HUES6 (cell line): ENCODE data around the gene ROBO3.

ENCODE experiments used
- H3K27ac ChIP-seq: 2 replicates; pipeline ENCODE4 v1.7.0; 2013; ENCODE audit warnings: low read depth, mild to moderate bottlenecking, low read length, inconsistent platforms
- H3K27me3 ChIP-seq: 2 replicates; pipeline ENCODE4 v1.6.1; 2013; ENCODE audit warnings: low read length; ENCODE audit not compliant: control insufficient read depth, insufficient read depth
- H3K36me3 ChIP-seq: 2 replicates; pipeline ENCODE4 v1.6.1; 2013; ENCODE audit warnings: low read length; ENCODE audit not compliant: control insufficient read depth, insufficient read depth
- H3K4me1 ChIP-seq: 2 replicates; pipeline ENCODE4 v1.6.1; 2013; ENCODE audit warnings: low read length; ENCODE audit not compliant: control insufficient read depth, insufficient read depth
- H3K4me3 ChIP-seq: 2 replicates; pipeline ENCODE4 v1.5.1; 2013; ENCODE audit warnings: low read depth, low read length
- H3K9ac ChIP-seq: one replicate; pipeline ENCODE4 v1.6.1; 2013; ENCODE audit warnings: mild to moderate bottlenecking, low read length
- H3K9me3 ChIP-seq: 2 replicates; pipeline ENCODE4 v1.6.1; 2013; ENCODE audit warnings: low read depth, low read length; ENCODE audit not compliant: control insufficient read depth, insufficient read depth

The ROBO3 gene

GRCh38 chr11:124886978-124887666 is 21.9 kb downstream of the ROBO3 start:
- Histone ChIP-seq H3K9ac (no peak overlapping the region), H3K9me3 (no peaks in the 10 kb centered on the region), H3K36me3 (no peaks in the 10 kb centered on the region), H3K27me3 (peaks cover 36% of the 10 kb centered on the region), H3K4me1 (no peaks in the 10 kb centered on the region), H3K27ac (no peak overlapping the region), H3K4me3 (no peak overlapping the region)

- no peak overlapping the region for H3K27ac ChIP-seq
- H3K4me1 ChIP-seq = no peaks in the 10 kb centered on the region
- H3K4me3 ChIP-seq = no peak overlapping the region
- H3K9me3 ChIP-seq = no peaks in the 10 kb centered on the region
- H3K36me3 ChIP-seq = no peaks in the 10 kb centered on the region
- peaks cover 41% of the 10 kb centered on the region for H3K27me3 ChIP-seq
- H3K9ac ChIP-seq = no peak overlapping the region
These were observed 22.4 kb downstream of the ROBO3 start for GRCh38 chr11:124887667-124888013.

- H3K4me1 ChIP-seq = no peaks in the 10 kb centered on the region
These were observed 24.2 kb downstream of the ROBO3 start for GRCh38 chr11:124889191-124890091.

DNA sequence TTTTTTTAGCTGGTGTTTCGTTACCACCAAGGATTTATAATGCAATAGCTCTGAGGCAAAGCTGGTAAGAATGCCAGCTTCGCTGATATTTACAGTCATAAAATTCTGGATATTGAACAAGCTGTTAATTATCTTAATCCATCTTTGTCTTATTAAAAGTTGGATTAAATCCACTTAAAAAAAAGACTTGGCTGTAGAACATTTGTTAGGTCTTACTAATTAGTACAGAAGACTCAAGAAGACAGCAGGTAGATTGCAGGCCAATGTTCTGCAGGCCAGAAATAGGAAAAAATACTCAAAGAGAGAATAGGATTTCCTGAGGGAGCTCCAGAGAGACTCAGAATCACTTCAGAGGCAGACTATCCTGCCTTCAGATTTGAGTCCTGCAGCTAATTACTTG is 24.9 kb downstream of the ROBO3 start:
- H3K9me3 ChIP-seq = no peaks in the 10 kb centered on the region
- H3K27ac ChIP-seq = no peak overlapping the region
- H3K4me3 ChIP-seq = no peak overlapping the region
- H3K27me3 ChIP-seq = peaks cover 46% of the 10 kb centered on the region
- H3K36me3 ChIP-seq = no peaks in the 10 kb centered on the region
- H3K9ac ChIP-seq = no peak overlapping the region
- no peaks in the 10 kb centered on the region for H3K4me1 ChIP-seq

More at GRCh38 chr11:124889191-124890091, 24.2 kb downstream of the ROBO3 start:
- H3K9ac ChIP-seq = no peak overlapping the region
- H3K4me3 ChIP-seq = no peak overlapping the region
- H3K27me3 ChIP-seq = peaks cover 46% of the 10 kb centered on the region
- H3K36me3 ChIP-seq = no peaks in the 10 kb centered on the region
- no peaks in the 10 kb centered on the region for H3K9me3 ChIP-seq
- no peak overlapping the region for H3K27ac ChIP-seq

GRCh38 chr11:124890683-124891372 is 25.6 kb downstream of the ROBO3 start:
- Histone ChIP-seq H3K4me3 (no peak overlapping the region), H3K9me3 (no peaks in the 10 kb centered on the region), H3K36me3 (no peaks in the 10 kb centered on the region), H3K4me1 (no peaks in the 10 kb centered on the region), H3K27me3 (peaks cover 46% of the 10 kb centered on the region), H3K9ac (no peak overlapping the region), H3K27ac (no peak overlapping the region)

DNA sequence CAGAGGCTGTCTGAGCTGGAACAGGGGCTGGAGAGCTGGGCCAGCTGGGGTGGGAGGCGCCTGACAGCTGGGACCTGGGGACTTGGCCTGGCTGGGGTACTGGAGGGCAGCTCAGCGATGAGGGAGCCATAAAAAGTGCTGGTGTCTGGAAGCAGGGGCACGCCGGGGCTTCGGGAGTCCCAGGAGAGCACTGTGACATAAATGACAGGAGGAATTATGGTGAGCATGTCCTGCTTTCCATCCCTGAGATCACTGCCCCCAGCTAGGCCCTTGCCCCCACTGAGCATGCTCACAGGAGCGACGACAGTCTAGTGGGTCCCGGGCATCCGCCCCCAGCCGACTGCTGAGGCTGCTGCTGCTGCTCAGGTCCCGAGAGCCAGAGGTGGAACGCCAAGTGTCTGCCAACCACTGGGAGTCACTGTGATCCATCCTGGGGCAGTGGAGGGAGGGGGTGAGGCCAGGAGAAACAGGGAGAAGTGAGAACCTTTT is 26.2 kb downstream of the ROBO3 start:
- H3K4me3 ChIP-seq = no peak overlapping the region
- no peaks in the 10 kb centered on the region for H3K36me3 ChIP-seq
- no peaks in the 10 kb centered on the region for H3K9me3 ChIP-seq
- H3K27ac ChIP-seq = no peak overlapping the region
- no peak overlapping the region for H3K9ac ChIP-seq
- H3K27me3 ChIP-seq = peaks cover 46% of the 10 kb centered on the region
- H3K4me1 ChIP-seq = no peaks in the 10 kb centered on the region; the same call in 1 of the 2 replicates

DNA sequence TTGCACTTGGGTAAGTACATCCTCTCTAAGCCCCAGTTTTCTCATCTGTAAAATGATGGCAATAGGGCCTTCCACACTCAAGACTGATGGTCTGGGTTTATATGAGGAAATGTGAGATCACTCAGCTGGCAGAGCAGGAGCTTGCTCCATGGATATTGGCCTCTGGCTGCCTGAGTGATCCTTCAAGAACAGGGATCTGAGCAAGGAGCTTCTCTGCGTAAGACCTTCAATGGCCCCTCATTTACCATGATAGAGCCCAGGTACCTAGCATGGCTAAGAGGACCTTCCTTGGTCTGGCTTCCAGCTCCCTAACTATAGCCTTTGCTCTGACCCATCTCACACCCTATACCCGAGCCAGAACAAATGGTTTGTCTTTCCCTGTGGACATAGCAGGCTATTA is 26.9 kb downstream of the ROBO3 start:
- H3K4me1 ChIP-seq = no peaks in the 10 kb centered on the region; the same call in 1 of the 2 replicates
- no peak overlapping the region for H3K4me3 ChIP-seq
- no peaks in the 10 kb centered on the region for H3K36me3 ChIP-seq
- H3K9ac ChIP-seq = no peak overlapping the region
- H3K27me3 ChIP-seq = peaks cover 40% of the 10 kb centered on the region
- no peak overlapping the region for H3K27ac ChIP-seq
- H3K9me3 ChIP-seq = no peaks in the 10 kb centered on the region

DNA sequence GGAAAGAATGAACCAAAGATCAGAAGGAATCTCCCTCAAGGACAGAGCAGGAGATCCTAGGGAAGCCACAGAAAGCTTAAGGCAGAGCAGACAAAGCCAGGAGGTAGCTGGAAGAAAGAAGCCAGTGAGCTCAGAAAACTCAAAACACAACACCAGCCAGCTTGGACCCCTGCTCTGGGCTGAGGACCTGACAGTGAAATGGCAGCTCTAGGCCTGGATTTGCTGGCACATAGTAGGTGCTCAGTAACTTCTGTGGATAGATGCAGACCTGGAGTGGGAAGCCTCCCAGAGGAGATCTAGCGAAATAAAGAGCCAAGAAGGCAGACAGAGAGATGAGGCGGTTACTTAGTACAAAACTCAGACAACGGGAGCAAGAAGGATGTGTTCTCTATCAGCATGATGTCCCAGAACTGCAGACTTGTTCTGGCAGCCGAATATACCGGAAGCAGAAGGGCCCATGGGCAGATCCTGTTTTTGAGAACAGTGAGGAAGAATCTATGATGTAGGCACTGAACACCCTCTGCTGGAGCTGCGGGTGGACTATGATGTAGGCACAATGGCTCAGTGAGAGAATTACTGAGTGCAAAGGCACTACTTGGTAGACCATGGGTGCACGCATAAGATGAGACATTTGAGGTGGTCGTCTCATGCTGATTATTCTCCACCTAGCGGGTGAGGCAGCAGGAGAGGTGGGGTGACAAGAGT is 27.7 kb downstream of the ROBO3 start:
- no peak overlapping the region for H3K4me3 ChIP-seq
- no peak overlapping the region for H3K9ac ChIP-seq
- peaks cover 6% of the 10 kb centered on the region; the same call in 1 of the 2 replicates for H3K4me1 ChIP-seq
- H3K36me3 ChIP-seq = no peaks in the 10 kb centered on the region
- no peak overlapping the region for H3K27ac ChIP-seq
- H3K27me3 ChIP-seq = peaks cover 36% of the 10 kb centered on the region
- H3K9me3 ChIP-seq = no peaks in the 10 kb centered on the region

DNA sequence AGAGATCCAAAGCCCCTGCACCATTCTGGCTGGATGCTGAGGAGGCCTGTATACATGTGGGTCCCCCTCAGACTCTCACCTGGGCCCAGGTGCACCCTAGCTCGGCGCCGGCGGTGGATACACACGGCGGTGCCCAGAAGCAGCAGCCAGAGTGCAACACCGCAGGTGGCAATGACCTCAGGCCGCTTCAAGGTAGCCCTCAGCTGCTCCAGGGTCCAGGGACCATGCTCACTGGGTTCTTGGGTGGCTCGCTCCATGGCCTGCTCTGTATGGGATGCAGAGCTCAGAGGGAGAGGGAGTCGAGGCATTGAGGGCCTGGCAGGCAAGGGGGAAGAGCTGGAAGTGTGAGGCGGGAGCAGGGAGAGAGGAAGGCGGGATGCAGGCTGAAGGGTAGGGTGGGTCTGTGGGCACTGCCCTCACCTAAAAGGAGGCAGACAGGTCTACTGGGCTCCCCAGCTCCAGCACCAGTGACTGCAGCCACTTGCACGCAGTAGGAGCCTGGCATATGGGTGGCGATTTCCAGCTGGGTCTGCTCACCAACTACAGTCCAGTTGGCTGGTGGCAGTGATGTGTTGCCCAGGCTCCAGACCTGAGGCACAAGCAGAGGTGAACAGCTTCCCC is 28.7 kb downstream of the ROBO3 start:
- H3K9ac ChIP-seq = no peak overlapping the region
- H3K27me3 ChIP-seq = peaks cover 28% of the 10 kb centered on the region
- no peaks in the 10 kb centered on the region for H3K36me3 ChIP-seq
- H3K9me3 ChIP-seq = no peaks in the 10 kb centered on the region
- H3K27ac ChIP-seq = no peak overlapping the region
- H3K4me3 ChIP-seq = no peak overlapping the region
- H3K4me1 ChIP-seq = peaks cover 15% of the 10 kb centered on the region
